GM12801 (cell line): ENCODE data around the gene YAP1.

Source experiments
- CTCF ChIP-seq: IDR thresholded peaks from one replicate; pipeline ENCODE4 v1.5.1; 2011; ENCODE audit warnings: control low read depth; ENCODE audit not compliant: insufficient read length; ENCODE audit errors: extremely low read depth

The YAP1 gene

GRCh38 chr11:102194990-102195389 lies 84.7 kb downstream of the YAP1 start:
- TF ChIP-seq CTCF = no peak

DNA sequence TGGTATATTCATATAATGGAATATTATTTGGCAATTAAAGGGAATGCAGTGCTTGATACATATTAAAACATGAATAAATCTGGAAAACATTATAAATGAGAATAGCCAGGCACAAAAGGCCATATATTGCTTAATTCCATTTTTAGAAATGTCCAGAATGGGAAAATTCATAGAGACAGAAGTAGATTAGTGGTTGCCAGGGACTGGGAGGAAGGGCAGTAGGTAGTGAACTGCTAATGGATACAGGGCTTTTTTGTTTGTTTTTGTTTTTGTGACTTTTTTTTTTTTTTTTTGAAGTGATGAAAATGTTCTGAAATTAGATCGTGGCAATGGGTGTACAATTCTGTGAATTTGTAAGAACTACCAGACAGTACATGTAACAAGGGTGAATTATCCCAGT lies 86.1 kb downstream of the YAP1 start:
- no peak for TF ChIP-seq CTCF

- TF ChIP-seq CTCF = no peak
These were observed 86.6 kb downstream of the YAP1 start for GRCh38 chr11:102196816-102197215.

DNA sequence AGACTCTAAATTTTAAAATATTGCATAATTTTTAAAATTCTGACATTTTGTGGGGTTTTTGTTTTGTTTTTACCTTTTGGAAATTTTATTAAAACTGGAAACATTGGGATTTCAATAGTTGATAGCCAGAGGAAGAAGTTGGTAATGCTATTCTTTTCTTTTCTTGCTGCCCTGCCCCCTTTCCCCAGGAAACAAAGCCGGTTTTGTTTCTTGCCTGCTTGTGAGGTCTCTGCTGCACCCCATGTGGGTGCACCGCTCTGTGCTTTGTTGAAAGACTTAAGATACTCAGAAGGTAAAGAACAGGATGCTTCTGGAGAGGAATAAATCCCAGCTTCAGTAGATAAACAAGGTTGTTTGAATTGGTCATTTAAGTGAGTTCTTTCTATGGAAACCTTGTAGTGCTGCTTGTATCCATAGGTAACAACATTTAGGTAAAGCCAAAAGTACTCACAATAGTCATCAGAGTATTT lies 87.5 kb downstream of the YAP1 start:
- no peak for TF ChIP-seq CTCF

- TF ChIP-seq CTCF = no peak
These were observed 89.4 kb downstream of the YAP1 start for GRCh38 chr11:102199673-102200072.

GRCh38 chr11:102201776-102202175 lies 91.5 kb downstream of the YAP1 start:
- no peak for TF ChIP-seq CTCF

GRCh38 chr11:102202972-102203371 lies 92.7 kb downstream of the YAP1 start:
- no peak for TF ChIP-seq CTCF

- TF ChIP-seq CTCF = no peak
These were observed 93.9 kb downstream of the YAP1 start for GRCh38 chr11:102204174-102204573.
